Glomerular visceral epithelial cell (primary cell): ENCODE measurements around the gene PRSS8.

Source experiments
- DNase-seq: peaks from one replicate; pipeline ENCODE4 v3.0.0-alpha.2; 2016; ENCODE audit errors: extremely low spot score

The PRSS8 gene

DNA sequence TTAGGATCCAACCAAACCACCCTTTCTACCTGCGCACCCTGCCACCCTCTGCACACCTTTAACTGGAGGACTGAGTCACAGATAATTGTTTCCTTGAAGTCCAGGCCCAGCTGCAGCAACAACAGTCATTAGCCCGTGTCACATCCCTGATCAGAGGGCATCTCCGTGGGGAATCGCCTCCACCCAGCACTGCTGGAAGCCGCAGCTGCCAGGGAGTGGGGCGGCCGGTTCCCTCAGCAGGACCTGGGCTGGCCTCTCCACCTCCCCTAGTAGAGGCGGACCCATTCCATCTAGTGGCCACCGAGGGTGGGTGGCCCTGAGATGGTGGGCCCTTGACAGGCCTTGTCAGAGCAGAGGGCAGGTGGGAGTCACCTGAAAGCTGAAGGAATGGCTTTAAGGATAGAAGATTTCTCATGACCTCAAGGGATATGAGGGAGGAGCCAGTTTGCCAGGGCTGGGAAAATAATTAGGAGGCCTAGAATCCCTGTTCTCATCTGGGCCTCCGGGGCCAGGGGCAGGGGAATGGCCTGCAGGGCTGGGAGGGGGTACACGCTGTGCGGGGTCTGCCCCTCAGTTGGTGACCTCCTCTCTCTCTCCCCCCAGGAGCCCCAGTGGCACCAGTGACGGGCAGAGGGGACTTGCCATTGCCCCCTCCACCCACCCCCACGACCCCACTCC lies 53.0 kb downstream of the PRSS8 start:
- DNase-seq, result no peak
